ENCODE data around the gene PLCB3.

PLCB3 gene

DNA sequence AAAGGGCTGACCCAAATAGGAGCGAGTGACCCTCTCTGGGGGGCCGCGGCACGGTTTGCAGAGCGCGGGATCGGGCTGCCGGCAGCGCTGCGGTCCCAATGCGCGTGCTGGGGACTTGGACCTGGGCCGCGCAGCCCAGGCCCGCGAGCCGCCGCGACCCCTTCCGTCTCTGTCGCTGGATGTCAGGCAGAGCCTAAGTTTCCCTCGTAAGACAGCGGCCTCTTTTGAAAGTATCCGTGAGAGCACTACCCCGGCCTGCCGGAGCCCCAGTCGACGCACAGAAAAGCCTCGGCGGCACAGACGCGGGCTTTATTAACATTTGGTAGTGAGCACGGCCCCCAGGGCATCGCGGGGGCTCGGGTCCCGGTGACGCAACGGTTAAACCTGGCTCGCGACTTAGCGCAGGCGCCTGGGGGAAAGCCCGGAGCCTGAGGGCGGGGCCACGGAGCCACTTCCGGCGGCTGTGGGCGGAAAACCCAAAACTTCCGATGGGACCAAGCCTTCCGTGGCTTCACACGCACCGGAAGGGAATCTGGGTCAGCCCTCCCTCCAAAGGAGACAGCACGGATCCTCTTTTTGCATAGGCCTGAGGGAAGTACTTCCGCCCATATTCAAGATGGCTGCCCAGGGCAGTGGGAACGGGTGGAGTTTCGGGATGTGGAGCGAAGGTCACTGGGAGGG is 18.4 kb downstream of the PLCB3 start:
- TF ChIP-seq, protein P1, sequence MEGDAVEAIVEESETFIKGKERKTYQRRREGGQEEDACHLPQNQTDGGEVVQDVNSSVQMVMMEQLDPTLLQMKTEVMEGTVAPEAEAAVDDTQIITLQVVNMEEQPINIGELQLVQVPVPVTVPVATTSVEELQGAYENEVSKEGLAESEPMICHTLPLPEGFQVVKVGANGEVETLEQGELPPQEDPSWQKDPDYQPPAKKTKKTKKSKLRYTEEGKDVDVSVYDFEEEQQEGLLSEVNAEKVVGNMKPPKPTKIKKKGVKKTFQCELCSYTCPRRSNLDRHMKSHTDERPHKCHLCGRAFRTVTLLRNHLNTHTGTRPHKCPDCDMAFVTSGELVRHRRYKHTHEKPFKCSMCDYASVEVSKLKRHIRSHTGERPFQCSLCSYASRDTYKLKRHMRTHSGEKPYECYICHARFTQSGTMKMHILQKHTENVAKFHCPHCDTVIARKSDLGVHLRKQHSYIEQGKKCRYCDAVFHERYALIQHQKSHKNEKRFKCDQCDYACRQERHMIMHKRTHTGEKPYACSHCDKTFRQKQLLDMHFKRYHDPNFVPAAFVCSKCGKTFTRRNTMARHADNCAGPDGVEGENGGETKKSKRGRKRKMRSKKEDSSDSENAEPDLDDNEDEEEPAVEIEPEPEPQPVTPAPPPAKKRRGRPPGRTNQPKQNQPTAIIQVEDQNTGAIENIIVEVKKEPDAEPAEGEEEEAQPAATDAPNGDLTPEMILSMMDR (IDR thresholded peaks at IDR 0.05) = no peak

DNA sequence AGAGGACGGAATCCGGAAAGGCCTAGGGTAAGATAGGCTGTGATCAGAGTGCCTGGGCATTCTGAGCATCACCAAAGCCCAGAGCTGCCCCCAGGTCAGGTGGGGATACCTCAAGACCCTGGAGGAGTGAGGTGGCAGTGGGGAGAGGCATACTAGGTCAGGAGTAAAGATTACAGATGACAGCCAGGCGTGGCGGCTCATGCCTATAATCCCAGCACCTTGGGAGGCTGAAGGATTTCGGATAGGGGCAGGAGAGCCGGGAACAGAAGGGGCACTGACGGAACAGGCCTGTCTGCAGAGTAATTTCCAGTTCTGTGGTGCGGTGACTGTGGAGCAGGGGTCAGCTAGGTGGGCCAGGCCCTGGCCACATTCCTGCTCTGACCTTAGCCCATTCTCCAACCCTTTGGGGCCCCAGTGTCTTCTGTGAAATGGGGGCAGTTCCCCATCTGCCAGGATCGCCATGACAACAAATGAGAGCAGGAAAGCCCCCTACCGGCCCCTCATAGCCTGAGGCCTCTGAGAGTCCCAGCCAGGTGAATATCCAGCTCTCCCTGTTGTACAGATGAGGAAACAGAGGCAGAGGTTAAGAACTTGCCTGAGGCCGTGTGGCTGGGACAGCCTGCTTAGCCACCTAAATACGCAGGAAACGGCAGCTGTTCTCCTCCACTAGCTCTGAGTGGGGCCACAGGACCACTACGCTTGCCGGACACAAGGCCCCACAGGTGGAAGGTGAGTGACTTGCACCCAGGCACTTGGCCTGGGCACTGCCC is 23.9 kb downstream of the PLCB3 start:
- TF ChIP-seq, protein P1 (IDR thresholded peaks at IDR 0.05) = no peak

DNA sequence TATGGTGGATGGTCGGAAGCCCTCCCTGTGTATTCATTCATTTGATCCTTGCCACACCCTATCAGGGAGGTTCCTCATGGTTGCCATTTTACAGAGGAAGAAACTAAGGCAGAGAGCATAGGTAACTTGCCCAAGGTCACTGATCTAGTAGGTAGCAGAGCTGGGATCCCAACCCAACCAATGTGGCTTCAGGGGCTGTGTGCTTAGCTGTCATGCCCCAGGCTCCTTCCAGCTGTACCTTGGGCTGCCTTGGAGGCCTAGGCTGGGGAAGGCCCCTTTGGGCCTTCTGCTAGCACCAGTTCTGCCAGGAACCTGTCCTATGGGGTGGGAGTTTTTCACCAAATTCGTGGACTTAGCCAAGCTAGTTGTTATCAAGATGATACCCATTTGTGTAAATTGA is 24.5 kb downstream of the PLCB3 start:
- TF ChIP-seq, protein P1 (IDR thresholded peaks at IDR 0.05) = no peak

DNA sequence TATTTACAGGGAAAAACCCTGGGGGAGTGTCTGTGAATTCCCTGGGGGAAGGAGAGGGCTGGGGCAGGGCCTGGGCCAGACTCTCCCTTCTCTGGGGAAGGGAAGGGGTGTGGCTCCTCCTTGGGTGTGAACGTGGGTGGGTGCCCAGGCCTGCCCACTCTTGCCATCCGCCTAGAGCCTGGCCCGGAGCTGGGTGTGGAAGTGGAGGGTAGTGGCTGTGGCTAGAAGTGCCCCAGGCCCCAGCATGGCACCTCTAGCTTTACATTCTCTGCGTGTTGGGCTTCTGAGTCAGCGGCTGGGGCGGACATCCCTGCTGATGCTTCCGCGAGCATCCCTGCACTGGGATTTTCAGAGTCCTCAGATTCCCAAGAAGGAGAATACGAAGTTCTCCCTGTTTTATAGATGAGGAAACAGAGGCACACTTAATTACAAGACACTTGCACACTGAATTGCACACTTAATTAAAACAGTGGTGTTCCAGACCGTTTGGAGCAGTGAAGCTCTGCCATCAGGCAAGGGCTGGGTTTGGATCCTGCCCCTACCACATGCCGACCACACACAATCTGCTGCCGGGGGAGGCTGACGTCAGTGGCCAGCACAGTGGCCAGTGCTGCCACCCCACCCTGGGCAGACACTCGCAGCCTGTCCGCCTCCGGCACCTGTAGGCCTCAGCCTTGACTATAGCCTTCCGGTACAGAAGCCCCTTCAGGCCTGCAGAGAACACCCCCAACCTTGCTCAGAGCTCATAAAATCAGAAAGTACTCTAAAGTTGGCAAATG is 25.5 kb downstream of the PLCB3 start:
- TF ChIP-seq, protein P1 (IDR thresholded peaks at IDR 0.05) = no peak

DNA sequence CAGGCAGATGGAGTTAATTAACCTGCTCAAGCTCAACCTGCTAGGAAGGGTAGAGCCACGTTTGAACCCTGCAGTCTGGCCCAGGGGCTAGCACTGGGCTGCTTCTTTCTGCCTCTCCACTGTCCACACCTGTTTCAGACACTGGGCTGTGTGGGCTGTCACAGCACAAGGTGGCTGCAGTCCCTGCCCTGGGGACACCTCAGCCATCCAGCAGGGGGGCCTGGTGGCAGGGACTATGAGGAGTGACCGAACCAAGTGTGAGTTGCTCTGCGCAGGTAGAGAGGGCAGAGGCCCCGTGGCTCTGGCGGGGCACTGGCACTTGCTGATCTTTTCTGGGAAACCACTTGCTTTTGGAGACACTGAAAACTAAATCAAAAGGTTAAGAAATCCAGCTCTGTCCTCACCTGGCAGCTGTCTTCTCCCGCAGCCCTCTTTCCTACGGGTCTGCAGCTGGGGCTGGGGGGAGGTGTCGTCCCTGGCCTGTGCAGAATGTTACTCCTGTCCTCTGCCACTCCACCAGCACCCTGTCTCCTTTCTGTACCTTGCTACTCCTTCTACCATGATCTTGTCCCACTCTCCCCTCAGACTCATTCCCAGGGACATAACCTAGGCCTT is 27.4 kb downstream of the PLCB3 start:
- TF ChIP-seq, protein P1 (IDR thresholded peaks at IDR 0.05) = no peak

DNA sequence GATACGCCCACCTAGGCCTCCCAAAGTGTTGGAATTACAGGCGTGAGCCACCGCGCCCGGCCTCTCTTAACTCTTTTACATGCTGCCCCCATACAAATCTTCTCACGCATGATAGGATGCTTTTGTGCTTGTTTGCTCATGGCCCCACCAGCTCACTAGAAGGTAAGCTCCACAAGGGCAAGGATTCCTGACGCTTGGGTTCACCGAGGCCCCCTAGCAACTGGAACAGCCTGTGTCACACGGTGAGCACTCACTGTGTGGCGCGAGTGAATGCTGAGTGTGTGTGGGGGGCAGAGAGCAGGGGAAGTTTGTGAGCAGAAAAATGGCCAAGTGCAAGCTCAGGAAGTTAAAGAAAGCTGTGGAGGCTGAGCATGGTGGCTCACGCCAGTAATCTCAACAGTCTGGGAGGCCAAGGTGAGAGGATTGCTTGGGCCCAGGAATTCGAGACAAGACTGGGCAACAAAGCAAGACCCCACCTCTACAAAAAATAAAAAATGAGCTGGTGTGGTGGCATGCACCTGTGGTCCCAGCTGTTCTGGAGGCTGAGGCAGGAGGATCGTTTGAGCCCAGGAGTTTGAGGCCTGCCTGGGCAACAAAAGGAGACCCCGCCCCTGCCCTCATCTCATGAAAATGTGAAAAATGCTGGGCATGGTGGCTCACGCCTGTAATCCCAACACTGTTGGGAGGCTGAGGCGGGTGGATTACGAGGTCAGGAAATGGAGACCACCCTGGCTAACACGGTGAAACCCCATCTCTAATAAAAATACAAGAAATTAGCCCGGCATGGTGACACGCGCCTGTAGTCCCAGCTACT is 30.8 kb downstream of the PLCB3 start:
- TF ChIP-seq, protein P1 (IDR thresholded peaks at IDR 0.05) = no peak
